Left lobe of liver (tissue), 2 donors: ENCODE data around the gene IL9R. TPM values are rescaled to one million over a fixed set of nuclear protein-coding genes. Genes with fewer than 3 reads are reported as not detected.
"Not testable (repeated sequence)": the region's sequence is repeated elsewhere in the genome, so short reads cannot be mapped to it uniquely, and the experiment has no call there.

Experiments
- ATAC-seq: fragments of 200-7000 bp; cut with Tn5 transposase; one replicate; pipeline ENCODE4 v1.9.1; 2020; ENCODE audit warnings: mild to moderate bottlenecking, moderate library complexity
- DNase-seq: peaks from one replicate; pipeline ENCODE4 v3.0.0-alpha.2; 2020; ENCODE audit warnings: low spot score
- total RNA-seq: library from RNA; stranded (reverse); gene quantifications from one replicate; pipeline ENCODE4 v1.2.1, GENCODE V29; 2021
- donor health status: DM: no; HTN: no; CAD: no; lungs with moderate emphysema.
- donor health status: DM: no; HTN: yes; CAD: no.

IL9R gene
- total RNA-seq, 1 donor from 2014 or later = not detected

DNA sequence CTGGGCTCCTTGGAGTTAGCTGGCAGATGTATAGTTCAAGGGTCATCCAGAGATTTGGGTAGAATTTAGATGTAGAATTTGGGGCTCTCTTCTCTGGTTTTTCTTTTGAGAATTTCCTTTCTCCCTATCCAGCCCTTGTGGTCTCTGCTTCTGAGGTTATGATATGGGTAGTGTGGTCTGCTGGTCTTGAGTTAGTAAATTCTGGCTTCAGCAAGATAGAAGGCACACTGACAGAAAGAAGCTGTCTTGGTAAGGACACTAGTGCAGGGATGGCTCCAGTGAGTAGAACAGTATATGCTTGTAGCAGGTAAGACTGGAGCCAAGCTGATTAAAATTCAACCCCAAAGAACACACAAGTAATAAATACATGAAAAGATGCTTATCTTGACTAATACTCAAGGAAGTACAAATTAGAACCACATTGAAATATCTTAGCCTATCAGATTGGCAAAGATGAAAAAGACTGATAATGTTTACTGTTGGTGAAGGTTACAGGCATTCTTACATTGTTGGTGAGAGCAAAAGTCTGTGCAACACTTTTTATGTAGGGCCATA is 2.1 kb upstream of the IL9R start:
- ATAC-seq (no peak), DNase-seq (no peak)

DNA sequence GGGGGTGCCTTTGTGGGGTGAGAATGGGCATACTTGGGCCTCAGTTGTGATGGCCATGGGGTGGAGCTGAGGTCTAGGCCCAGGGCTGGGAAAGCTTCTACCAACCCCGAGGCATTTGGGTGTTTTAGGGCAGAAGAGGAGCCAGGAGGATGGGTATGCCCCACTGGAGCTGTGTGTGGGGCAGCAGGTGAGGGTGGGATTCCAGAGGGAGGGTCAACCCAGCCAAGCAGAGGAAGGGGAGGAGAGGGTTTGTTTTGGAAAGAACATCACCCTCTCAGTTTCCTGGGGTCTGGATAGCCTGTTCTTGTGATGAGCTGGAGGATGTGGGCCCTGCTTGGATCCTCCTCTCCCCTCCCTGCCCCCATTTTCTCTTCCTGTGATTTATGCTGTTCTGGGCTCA is 620 bp downstream of the IL9R start:
- DNase-seq (no peak), ATAC-seq (no peak)

DNA sequence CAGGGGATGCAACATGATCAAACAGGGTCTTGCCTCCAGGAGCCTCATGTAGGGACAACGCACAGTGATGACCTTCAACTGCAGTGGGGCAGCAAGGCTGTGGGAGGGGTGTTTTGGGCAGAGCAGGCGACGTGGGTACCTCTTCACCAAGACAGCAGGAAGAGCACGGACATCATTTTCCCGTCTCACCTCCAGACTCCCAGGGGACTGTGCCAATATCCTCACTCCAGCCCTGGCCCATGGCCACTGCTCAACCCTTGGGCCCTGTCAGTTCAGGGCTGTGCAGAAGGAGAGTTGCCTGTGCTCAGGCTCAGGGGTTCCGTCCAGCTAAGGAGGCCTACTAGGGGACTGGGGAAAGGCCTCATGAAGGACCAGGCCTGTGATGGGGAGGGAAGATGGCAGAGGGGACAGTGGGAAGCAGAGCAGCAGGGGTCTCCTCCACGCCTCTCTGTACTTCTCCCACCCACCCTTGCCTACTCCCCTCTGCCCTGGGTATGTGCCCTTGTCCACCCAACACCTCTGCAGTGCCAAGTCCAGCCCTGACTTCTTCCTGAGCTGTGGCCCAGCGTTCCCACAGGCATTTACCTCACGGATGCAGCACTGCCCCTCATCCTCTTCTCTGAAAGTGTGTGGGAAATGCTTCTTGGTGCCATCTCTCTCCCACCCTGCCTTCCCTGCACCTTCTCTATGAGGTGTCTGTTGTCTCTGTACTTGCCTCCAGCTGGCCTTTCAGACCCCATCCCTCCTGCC is 1.4 kb downstream of the IL9R start:
- no peak for ATAC-seq
- no peak for DNase-seq

DNA sequence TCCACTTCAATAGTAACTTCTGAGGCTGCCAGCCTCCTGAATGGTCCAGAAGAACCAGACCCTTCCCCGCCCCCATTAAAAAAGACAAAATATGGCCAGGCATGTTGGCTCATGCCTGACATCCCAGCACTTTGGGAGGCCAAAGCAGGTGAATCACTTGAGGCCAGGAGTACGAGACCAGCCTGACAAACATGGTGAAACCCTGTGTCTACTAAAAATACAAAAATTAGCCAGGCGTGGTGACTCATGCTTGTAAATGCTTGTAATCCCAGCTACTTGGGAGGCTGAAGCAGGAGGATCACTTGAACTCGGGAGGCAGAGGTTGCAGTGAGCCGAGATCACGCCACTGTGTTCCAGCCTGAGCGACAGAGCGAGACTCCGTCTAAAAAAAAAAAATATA is 2.3 kb downstream of the IL9R start:
- not testable (repeated sequence) for ATAC-seq, DNase-seq

DNA sequence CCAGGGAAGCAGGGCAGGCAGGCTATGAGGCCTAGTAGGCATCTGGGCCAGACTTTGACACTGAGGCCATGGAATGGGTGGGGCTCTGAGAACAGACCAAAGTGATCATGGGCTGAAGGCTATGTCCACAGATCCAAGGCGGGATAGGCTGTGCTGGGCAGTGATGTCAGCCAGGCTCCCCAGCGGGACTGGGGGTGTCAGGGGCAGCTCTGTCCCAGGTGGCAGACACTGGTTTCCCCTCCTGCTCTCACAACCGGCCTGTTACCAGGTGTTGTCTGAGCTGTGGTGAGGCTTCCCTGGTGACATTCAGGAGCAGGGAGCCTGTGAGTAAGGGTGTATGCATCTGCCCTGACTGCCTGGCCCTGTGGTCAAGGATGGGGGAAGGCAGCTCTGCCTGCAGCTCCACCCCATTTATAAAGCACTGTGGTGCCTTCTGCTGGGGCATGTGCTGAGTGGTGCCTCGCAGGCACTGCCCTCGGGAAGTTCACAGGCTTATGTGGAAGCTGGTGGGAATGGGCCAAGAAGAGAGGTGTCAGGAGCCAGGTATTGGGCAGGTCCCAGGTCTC is 2.9 kb downstream of the IL9R start:
- no peak for DNase-seq
- ATAC-seq = peak; percentile 53

DNA sequence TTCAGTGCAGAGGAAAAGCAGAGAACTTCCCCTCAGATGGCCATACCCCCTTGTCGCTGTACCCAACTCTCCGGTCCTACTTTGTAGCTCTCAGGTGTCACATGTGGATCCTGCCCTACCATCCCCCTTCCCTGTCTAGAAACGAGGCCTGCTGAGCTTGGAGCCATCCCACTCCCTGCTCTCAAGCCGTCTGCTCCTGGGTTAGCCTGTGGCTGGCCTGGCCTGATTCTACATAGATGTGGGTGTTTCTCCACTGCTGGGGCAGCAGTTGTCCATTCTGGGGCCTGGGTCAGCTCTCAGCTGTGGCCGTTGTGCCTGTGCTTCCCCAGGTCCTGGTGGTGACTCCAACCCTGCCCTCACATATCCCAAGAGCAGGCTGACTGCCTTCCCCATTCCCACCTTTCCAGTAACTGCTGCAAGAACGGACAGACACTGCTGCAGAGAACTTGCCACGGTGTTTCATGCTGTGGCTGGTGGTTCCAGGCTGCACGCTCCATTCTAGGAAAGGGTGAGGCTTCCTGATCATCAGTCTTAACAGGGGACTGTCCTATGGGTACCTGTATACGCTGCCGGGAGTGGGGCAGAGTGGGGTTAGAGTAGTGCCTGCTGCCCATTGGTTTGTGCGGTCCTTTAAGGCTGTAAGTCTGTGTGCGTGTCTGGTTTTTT is 3.6 kb downstream of the IL9R start:
- no peak for ATAC-seq
- DNase-seq = no peak

DNA sequence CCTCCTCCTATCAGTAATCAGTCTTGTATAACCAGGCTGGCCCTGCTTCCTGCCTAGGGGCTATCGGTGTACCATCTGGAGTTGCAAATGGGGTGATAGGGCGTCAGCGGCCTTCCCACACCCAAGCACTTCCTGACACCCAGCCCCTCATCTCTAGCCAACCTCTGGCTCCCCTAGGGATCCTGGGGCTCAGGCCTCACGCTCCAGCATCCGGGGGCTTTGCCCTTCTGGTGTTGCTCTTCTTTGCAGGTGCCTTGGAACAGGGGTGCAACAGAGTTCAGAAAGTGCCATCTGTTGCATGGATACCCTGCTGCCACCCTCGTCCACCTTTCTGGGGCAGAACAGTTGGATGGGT is 4.1 kb downstream of the IL9R start:
- DNase-seq (no peak), ATAC-seq (no peak)

DNA sequence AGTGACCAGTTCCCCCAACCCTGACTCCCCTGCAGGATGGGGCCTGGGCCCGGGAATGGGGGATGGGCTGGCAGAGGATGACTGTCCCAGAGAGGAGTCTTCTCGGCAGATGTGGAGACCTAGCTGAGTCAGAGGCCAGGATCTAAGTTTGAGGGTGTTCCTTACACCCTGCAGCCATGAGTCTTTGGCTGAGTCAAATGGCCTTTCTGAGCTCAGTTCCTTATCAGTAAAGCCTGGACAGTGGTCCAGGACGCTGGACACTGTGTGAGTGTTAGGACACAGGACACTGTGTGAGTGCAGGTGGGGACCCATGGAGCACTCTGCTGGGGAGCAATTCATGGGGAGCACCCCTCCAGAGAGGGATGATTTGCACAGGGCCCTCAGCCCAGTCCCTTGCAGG is 5.0 kb downstream of the IL9R start:
- ATAC-seq (no peak), DNase-seq (no peak)

DNA sequence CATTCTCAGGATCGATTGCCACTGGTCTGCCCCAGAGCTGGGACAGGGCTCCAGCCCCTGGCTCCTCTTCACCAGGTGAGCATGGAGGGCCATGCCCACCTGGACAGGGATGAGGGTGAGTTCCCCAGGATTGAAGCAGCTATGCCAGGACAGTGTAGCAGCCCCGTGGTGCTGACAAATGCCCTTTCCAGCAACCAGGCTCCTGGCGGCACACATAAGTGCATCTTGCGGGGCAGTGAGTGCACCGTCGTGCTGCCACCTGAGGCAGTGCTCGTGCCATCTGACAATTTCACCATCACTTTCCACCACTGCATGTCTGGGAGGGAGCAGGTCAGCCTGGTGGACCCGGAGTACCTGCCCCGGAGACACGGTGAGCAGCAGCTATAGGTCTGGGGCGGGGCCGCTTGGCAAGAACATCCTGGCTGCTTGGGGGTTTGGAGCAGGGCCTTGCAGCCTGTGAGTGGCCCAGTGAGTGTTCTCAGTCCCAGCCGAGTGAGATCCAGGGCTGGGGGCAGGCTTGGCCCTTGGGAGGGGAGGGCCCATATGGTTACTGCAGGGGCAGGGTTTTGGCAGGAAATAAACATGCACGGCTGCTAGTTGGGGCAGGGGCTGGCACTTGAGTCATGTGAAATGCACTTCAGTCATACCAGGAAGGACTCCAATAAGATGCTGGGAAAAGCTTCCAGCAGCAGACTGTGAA is 6.1 kb downstream of the IL9R start:
- no peak for ATAC-seq
- DNase-seq = no peak

DNA sequence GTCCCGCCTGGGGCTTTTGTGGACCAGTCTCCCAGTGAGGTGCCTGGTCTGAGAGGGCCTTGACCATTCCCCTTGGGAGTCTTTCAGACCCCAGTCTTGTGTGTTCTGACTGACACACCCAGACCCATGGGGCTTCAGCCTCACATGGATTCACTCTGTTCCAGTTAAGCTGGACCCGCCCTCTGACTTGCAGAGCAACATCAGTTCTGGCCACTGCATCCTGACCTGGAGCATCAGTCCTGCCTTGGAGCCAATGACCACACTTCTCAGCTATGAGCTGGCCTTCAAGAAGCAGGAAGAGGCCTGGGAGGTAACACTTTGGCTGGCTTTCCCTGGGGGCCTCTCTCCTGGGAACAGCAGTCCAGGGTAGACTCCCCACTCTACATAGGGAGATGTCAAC is 6.8 kb downstream of the IL9R start:
- no peak for ATAC-seq
- no peak for DNase-seq

DNA sequence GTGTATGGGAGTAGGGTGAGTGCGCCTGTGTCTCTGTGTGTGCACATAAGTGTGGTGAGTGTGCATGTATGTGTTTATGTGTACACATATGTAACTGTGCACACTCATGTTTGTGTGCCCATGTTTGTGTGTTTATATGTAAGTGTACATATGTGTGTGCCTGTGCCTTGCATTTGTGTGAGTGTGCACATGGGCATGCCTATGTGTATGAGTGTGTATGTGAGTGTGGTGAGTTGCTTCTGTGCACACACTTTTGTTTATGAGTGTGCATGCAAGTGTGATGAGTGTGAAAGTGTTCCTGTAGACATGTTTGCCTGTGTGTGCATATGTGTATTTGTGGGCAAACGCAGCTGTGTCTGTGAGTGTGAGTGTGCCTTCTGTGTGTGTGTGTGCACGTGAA is 7.2 kb downstream of the IL9R start:
- ATAC-seq (no peak), DNase-seq (no peak)

DNA sequence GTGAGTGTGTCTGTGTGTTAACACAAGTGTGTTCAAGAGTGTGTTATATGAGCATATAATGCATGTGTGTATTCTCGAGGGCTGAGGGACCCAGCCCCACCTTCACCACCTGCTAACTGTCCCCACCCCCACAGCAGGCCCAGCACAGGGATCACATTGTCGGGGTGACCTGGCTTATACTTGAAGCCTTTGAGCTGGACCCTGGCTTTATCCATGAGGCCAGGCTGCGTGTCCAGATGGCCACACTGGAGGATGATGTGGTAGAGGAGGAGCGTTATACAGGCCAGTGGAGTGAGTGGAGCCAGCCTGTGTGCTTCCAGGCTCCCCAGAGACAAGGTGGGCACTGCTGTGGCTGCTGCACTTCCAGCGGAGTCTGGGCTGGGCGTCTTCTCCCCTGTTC is 7.6 kb downstream of the IL9R start:
- ATAC-seq (no peak), DNase-seq (no peak)

DNA sequence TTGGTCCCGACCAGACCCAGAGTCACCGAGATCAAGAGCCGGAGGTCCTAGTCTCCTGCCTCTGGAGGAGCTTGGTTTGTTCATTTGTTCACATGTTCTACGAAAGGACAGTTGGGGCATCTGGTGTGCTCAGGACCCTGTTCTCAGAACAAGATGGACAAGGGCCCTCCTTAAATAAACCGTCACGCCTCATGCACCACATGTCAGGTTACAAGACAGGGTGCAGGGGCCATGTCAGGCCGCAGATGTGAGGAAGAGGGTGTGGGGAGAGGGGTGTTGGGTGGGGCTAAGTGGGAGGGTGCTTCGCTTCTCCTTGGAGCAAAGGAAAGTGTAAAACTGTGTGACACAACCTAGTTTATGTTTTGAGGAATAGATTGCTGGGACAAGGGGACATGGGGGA is 9.0 kb downstream of the IL9R start:
- not testable (repeated sequence) for ATAC-seq, DNase-seq

DNA sequence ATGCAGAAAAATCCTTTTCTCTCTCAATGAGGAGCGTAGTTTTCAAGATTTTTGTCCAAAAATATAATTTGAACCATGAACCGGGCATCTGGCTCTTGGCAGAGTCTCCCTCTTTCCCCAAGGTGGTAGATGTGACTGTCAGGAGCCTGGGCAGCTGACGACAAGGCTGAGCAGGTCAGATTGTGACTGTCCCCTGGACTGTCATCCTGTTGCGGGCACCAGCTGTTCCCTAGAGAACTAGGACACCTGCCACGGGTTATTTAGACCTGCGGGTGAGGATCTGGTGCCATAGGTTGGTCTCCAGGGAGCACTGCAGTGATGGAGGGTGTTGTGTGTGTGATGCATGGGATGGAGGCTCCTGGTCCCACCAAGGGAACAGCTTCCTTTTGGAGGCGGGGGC is 10.9 kb downstream of the IL9R start:
- not testable (repeated sequence) for DNase-seq, ATAC-seq

DNA sequence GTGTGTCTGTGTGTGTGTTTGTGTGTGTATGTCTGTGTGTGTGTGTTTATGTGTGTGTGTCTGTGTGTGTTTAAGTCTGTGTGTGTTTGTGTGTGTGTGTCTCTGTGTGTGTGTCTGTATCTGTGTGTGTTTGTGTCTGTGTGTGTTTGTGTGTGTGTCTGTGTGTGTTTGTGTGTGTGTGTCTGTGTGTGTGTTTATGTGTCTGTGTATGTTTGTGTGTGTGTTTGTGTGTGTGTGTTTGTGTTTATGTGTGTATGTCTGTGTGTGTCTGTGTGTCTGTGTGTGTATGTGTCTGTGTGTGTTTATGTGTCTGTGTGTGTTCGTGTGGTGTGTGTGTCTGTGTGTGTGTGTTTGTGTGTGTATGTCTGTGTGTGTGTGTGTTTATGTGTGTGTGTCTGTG is 11.4 kb downstream of the IL9R start:
- DNase-seq (no peak), ATAC-seq (no peak)

DNA sequence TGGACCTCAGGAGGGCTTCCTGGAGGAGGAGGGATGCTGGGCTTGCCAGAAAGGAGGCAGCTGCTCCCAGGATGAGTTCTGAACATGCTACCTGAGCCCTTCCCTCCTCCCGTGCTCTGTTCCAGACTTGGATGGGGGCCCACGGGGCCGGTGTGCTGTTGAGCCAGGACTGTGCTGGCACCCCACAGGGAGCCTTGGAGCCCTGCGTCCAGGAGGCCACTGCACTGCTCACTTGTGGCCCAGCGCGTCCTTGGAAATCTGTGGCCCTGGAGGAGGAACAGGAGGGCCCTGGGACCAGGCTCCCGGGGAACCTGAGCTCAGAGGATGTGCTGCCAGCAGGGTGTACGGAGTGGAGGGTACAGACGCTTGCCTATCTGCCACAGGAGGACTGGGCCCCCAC is 12.2 kb downstream of the IL9R start:
- DNase-seq, ATAC-seq: not testable (repeated sequence)

DNA sequence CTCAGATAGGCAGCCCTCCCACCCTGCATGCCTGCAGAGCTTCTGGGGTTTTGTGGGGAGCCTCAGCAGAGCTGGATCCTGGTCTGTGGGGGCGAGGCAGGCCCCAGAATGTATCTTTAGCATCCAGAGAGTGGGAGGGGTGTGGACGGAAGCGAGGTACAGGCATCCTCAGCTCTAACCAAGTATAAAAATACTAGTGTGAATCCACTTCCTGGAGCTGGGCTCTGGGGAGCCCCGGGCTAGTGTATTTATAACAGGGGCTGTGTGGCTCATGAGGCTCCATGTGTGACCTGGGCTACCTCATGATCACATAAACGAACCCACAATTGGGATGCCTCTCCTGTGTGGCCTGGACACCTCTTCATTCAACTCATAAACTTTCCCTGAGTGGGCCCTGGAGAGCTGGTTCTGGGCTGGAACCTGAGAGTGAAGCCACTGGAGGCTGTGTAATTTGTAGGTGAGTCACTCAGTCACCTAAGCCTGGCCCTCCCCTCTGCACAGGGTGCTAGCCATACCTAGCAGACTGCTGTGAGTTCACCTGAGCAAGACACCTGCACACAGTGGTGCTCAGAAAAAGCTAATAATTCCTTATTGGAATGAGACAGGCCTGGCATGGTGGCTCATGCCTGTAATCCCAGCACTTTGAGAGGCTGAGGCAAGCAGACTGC is 15.9 kb downstream of the IL9R start:
- ATAC-seq, DNase-seq: not testable (repeated sequence)

DNA sequence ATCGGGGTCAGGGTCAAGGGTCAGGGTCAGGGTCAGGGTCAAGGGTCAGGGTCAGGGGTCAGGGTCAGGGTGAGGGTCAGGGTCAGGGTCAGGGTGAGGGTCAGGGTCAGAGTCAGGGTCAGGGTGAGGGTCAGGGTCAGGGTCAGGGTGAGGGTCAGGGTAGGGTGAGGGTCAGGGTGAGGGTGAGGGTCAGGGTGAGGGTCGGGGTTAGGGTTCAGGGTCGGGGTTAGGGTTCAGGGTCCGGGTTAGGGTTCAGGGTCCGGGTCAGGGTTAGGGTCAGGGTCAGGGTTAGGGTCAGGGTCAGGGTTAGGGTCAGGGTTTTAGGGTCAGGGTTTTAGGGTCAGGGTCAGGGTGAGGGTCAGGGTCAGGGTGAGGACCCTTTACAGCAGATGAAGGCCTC is 22.4 kb downstream of the IL9R start:
- not testable (repeated sequence) for DNase-seq, ATAC-seq

DNA sequence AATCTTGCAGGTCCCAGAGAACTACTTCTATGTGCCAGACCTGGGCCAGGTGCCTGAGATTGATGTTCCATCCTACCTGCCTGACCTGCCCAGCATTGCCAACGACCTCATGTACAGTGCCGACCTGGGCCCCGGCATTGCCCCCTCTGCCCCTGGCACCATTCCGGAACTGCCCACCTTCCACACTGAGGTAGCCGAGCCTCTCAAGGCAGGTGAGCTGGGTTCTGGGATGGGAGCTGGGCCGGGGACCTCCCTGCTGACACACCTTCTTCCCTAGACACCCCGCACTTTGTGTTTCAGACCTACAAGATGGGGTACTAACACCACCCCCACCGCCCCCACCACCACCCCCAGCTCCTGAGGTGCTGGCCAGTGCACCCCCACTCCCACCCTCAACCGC is 25.5 kb downstream of the IL9R start:
- not testable (repeated sequence) for DNase-seq, ATAC-seq

DNA sequence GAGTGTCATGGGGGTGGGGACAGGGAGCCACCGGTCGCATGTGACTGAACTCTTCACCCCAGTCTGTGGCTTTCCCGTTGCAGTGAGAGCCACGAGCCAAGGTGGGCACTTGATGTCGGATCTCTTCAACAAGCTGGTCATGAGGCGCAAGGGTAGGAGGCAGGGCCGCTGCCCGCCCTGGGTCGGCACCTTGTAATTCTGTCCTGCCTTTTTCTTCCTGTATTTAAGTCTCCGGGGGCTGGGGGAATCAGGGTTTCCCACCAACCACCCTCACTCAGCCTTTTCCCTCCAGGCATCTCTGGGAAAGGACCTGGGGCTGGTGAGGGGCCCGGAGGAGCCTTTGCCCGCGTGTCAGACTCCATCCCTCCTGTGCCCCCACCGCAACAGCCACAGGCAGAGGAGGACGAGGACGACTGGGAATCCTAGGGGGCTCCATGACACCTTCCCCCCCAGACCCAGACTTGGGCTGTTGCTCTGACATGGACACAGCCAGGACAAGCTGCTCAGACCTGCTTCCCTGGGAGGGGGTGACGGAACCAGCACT is 27.5 kb downstream of the IL9R start:
- not testable (repeated sequence) for DNase-seq, ATAC-seq
